IPS-15b (cell line): Measurements from ENCODE around the gene OSCAR.

Source experiments
- H3K27me3 ChIP-seq: one replicate; pipeline ENCODE4 v1.6.1; 2013; ENCODE audit warnings: low read length; ENCODE audit not compliant: control insufficient read depth, insufficient read depth
- H3K36me3 ChIP-seq: one replicate; pipeline ENCODE4 v1.6.1; 2013; ENCODE audit warnings: low read length; ENCODE audit not compliant: control insufficient read depth, insufficient read depth
- H3K4me1 ChIP-seq: one replicate; pipeline ENCODE4 v1.6.1; 2013; ENCODE audit warnings: mild to moderate bottlenecking, low read length; ENCODE audit not compliant: control insufficient read depth, insufficient read depth
- H3K4me3 ChIP-seq: one replicate; pipeline ENCODE4 v1.5.1; 2013; ENCODE audit warnings: low read depth, low read length
- H3K9ac ChIP-seq: one replicate; pipeline ENCODE4 v1.6.1; 2013; ENCODE audit warnings: low read depth, mild to moderate bottlenecking, low read length
- H3K9me3 ChIP-seq: one replicate; pipeline ENCODE4 v1.6.1; 2013; ENCODE audit warnings: mild to moderate bottlenecking, low read length; ENCODE audit not compliant: control insufficient read depth, insufficient read depth

Gene OSCAR

GRCh38 chr19:54100561-54100960 lies at the start of gene OSCAR:
OSCAR (minus strand) TSS chr19:54100803; CDS start chr19:54100792, 11 bp downstream.
- no peak within 1 kb of the TSS for H3K9ac ChIP-seq

GRCh38 chr19:54149021-54149812 lies 48.6 kb upstream of the OSCAR start:
- H3K9ac ChIP-seq, result no peak overlapping the region
- H3K36me3 ChIP-seq, result peaks cover 88% of the 10 kb centered on the region
- H3K9me3 ChIP-seq, result no peaks in the 10 kb centered on the region
- H3K4me3 ChIP-seq, result no peak overlapping the region
- H3K27me3 ChIP-seq, result no peaks in the 10 kb centered on the region
- no peaks in the 10 kb centered on the region for H3K4me1 ChIP-seq

More at GRCh38 chr19:54100561-54100960, at the start of gene OSCAR:
- H3K4me1 ChIP-seq, result no peaks in the 10 kb centered on the region
- H3K36me3 ChIP-seq, result peaks cover 5% of the 10 kb centered on the region
- H3K27me3 ChIP-seq, result peaks cover 11% of the 10 kb centered on the region
- H3K9me3 ChIP-seq, result no peaks in the 10 kb centered on the region
- no peak within 1 kb of the TSS for H3K4me3 ChIP-seq

- H3K36me3 ChIP-seq, result peaks cover 89% of the 10 kb centered on the region
- no peaks in the 10 kb centered on the region for H3K9me3 ChIP-seq
- H3K27me3 ChIP-seq, result no peaks in the 10 kb centered on the region
- no peaks in the 10 kb centered on the region for H3K4me1 ChIP-seq
- H3K4me3 ChIP-seq, result no peak overlapping the region
- H3K9ac ChIP-seq, result no peak overlapping the region
These were observed 47.6 kb upstream of the OSCAR start for GRCh38 chr19:54148158-54148557.

DNA sequence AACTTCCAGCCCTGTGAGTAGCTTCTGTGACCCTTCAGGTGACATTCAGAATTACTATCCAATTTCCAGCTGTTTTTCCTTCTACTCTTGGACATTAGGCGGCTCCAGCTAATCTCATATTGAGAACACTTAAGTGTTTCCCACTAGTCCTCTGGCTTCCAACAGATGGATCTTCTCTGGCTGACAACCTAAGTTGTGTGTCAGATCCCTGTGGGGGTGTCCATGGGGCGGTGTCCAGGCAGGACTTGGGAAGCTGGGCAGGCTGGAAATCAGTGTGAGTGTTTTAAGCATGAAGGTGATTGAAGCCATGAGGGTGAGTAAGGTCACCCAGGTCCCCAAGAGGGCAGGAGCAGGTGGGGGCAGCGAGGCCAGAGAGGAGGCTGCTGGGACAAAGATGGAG lies 47.1 kb upstream of the OSCAR start:
- H3K9me3 ChIP-seq, result no peaks in the 10 kb centered on the region
- no peaks in the 10 kb centered on the region for H3K4me1 ChIP-seq
- no peak overlapping the region for H3K4me3 ChIP-seq
- H3K9ac ChIP-seq, result no peak overlapping the region
- H3K27me3 ChIP-seq, result no peaks in the 10 kb centered on the region
- peaks cover 89% of the 10 kb centered on the region for H3K36me3 ChIP-seq

DNA sequence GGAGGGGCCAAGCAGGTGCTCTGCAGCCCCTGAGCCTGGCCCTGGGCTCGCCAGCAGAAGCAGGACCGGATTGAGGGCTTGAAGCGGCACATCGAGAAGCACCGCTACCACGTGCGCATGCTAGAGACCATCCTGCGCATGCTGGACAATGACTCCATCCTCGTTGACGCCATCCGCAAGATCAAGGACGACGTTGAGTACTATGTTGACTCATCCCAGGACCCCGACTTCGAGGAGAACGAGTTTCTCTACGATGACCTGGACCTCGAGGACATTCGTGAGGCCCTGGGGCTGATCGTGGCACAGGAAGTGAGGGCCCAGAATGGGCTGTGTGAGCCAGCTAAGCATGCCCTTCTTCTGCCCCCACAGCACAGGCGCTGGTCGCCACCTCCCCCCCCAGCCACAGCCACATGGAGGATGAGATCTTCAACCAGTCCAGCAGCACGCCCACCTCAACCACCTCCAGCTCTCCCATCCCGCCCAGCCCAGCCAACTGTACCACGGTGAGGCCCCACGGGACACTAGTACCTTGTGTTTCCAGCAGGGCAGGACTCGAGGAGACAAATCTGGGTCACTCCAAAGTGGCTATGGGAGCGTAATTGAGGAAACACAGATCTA lies 45.0 kb upstream of the OSCAR start:
- Histone ChIP-seq H3K9me3 (no peaks in the 10 kb centered on the region), H3K9ac (no peak overlapping the region), H3K27me3 (no peaks in the 10 kb centered on the region), H3K36me3 (peaks cover 79% of the 10 kb centered on the region), H3K4me1 (peaks cover 3% of the 10 kb centered on the region), H3K4me3 (no peak overlapping the region)

- peaks cover 61% of the 10 kb centered on the region for H3K36me3 ChIP-seq
- H3K9me3 ChIP-seq, result no peaks in the 10 kb centered on the region
- H3K9ac ChIP-seq, result no peak overlapping the region
- no peak overlapping the region for H3K4me3 ChIP-seq
- peaks cover 7% of the 10 kb centered on the region for H3K4me1 ChIP-seq
- H3K27me3 ChIP-seq, result no peaks in the 10 kb centered on the region
These were observed 41.7 kb upstream of the OSCAR start for GRCh38 chr19:54142166-54142780.

- Histone ChIP-seq H3K36me3 (peaks cover 53% of the 10 kb centered on the region), H3K9ac (no peak overlapping the region), H3K27me3 (no peaks in the 10 kb centered on the region), H3K4me1 (peaks cover 7% of the 10 kb centered on the region), H3K9me3 (no peaks in the 10 kb centered on the region), H3K4me3 (no peak overlapping the region)
These were observed 40.8 kb upstream of the OSCAR start for GRCh38 chr19:54141356-54141755.

- Histone ChIP-seq H3K36me3 (peaks cover 27% of the 10 kb centered on the region), H3K4me1 (peaks cover 7% of the 10 kb centered on the region), H3K27me3 (no peaks in the 10 kb centered on the region), H3K9ac (no peak overlapping the region), H3K4me3 (peak overlapping the region; percentile 72), H3K9me3 (no peaks in the 10 kb centered on the region)
These were observed 38.1 kb upstream of the OSCAR start for GRCh38 chr19:54138489-54139256.

GRCh38 chr19:54137699-54138488 lies 37.3 kb upstream of the OSCAR start, which contains the start of gene CNOT3:
CNOT3 (plus strand) TSS chr19:54137762; CDS start chr19:54142979, 5,217 bp downstream.
- peaks cover 7% of the 10 kb centered on the region for H3K4me1 ChIP-seq
- H3K9me3 ChIP-seq, result no peaks in the 10 kb centered on the region
- peak within 1 kb of the TSS; percentile 84 for H3K4me3 ChIP-seq
- H3K36me3 ChIP-seq, result peaks cover 19% of the 10 kb centered on the region
- H3K27me3 ChIP-seq, result no peaks in the 10 kb centered on the region
- peak within 1 kb of the TSS; percentile 65 for H3K9ac ChIP-seq

GRCh38 chr19:54136864-54137698 lies 36.5 kb upstream of the OSCAR start:
- peaks cover 7% of the 10 kb centered on the region for H3K4me1 ChIP-seq
- H3K9ac ChIP-seq, result peak overlapping the region; percentile 65
- peaks cover 11% of the 10 kb centered on the region for H3K36me3 ChIP-seq
- peak overlapping the region; percentile 84 for H3K4me3 ChIP-seq
- H3K27me3 ChIP-seq, result no peaks in the 10 kb centered on the region
- no peaks in the 10 kb centered on the region for H3K9me3 ChIP-seq
